ENCODE data around the gene RALA. TPM values are rescaled to one million over a fixed set of nuclear protein-coding genes. Genes with fewer than 3 reads are reported as not detected.

RALA gene
- total RNA-seq, 1 experiment from 2014 or later: 27.3 TPM

DNA sequence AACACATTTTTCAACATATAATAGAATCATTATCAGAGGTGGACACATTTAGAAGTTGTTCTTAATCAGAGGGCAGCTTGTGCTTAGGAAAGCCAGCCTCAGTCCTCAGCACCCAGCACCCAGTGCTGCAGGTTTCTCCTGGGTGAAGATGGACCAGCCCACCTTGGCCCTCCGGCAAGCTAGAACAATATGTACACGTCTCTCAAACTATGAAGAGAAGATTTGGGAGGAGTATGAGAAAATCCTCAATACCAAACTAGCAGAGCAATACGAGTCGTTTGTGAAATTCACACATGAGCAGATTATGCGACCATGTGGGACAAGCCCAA, 13.5 kb upstream of the RALA start:
- no peaks in the 10 kb centered on the region for H3K79me2 ChIP-seq (ENCODE audit: insufficient read depth, low read length)
- H3K9ac ChIP-seq (ENCODE audit: low read length): no peak overlapping the region
- no peak for ATAC-seq
- H2AFZ ChIP-seq (ENCODE audit: low read depth, low read length, poor library complexity, severe bottlenecking): no peak overlapping the region
- no peak overlapping the region for H3K4me3 ChIP-seq (replicated peaks in 1 of 2; ENCODE audit: low read depth in 1 of 2, low read length in 2 of 2)
- ChIA-PET CTCF (no interaction called here), POLR2A (no interaction called here), RAD21 (ENCODE audit: low non-redundant PET in 1 of 2, low total read pairs in 2 of 2, uncharacterized antibody in 2 of 2, unreplicated experiment in 2 of 2) (no interaction called here)
- no peak for DNase-seq (ENCODE audit: low read depth, low spot score)
- intact Hi-C loops (cut with micrococcal nuclease): no loop called here
- no peak overlapping the region for H3K4me2 ChIP-seq (ENCODE audit: low read length)
- no peaks in the 10 kb centered on the region for H3K27me3 ChIP-seq (ENCODE audit: insufficient read depth, low read length)
- no peaks in the 10 kb centered on the region for H3K36me3 ChIP-seq (ENCODE audit: control insufficient read depth in 1 of 2, insufficient read depth in 2 of 2, low read length in 2 of 2)
- no TSS peak for BruUV-seq (replicated peaks)
- TF ChIP-seq POLR2AphosphoS5 (IDR thresholded peaks at IDR 0.05; ENCODE audit: low read depth, low read length) (no peak), SP1 (IDR thresholded peaks at IDR 0.05; ENCODE audit: low read depth) (no peak), ZNF274 (IDR thresholded peaks at IDR 0.05; ENCODE audit: low read depth, low read length) (no peak), RAD21 (IDR thresholded peaks at IDR 0.05; ENCODE audit: low read depth) (no peak), SRF (IDR thresholded peaks at IDR 0.05; ENCODE audit: low read depth) (no peak), ZFX (IDR thresholded peaks at IDR 0.05) (no peak), EGR1 (IDR thresholded peaks at IDR 0.05; ENCODE audit: low read depth) (no peak), CEBPB (IDR thresholded peaks at IDR 0.05; ENCODE audit: low read depth) (no peak), FOSL1 (IDR thresholded peaks at IDR 0.05; ENCODE audit: low read depth) (no peak), EZH2phosphoT487 (IDR thresholded peaks at IDR 0.05; ENCODE audit: borderline replicate concordance) (no peak)
- TF ChIP-seq, protein P1, sequence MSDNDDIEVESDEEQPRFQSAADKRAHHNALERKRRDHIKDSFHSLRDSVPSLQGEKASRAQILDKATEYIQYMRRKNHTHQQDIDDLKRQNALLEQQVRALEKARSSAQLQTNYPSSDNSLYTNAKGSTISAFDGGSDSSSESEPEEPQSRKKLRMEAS (IDR thresholded peaks at IDR 0.05): no peak
- TF ChIP-seq, protein P2, sequence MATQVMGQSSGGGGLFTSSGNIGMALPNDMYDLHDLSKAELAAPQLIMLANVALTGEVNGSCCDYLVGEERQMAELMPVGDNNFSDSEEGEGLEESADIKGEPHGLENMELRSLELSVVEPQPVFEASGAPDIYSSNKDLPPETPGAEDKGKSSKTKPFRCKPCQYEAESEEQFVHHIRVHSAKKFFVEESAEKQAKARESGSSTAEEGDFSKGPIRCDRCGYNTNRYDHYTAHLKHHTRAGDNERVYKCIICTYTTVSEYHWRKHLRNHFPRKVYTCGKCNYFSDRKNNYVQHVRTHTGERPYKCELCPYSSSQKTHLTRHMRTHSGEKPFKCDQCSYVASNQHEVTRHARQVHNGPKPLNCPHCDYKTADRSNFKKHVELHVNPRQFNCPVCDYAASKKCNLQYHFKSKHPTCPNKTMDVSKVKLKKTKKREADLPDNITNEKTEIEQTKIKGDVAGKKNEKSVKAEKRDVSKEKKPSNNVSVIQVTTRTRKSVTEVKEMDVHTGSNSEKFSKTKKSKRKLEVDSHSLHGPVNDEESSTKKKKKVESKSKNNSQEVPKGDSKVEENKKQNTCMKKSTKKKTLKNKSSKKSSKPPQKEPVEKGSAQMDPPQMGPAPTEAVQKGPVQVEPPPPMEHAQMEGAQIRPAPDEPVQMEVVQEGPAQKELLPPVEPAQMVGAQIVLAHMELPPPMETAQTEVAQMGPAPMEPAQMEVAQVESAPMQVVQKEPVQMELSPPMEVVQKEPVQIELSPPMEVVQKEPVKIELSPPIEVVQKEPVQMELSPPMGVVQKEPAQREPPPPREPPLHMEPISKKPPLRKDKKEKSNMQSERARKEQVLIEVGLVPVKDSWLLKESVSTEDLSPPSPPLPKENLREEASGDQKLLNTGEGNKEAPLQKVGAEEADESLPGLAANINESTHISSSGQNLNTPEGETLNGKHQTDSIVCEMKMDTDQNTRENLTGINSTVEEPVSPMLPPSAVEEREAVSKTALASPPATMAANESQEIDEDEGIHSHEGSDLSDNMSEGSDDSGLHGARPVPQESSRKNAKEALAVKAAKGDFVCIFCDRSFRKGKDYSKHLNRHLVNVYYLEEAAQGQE (IDR thresholded peaks at IDR 0.05; ENCODE audit: low read depth): no peak
- TF ChIP-seq, protein P3, sequence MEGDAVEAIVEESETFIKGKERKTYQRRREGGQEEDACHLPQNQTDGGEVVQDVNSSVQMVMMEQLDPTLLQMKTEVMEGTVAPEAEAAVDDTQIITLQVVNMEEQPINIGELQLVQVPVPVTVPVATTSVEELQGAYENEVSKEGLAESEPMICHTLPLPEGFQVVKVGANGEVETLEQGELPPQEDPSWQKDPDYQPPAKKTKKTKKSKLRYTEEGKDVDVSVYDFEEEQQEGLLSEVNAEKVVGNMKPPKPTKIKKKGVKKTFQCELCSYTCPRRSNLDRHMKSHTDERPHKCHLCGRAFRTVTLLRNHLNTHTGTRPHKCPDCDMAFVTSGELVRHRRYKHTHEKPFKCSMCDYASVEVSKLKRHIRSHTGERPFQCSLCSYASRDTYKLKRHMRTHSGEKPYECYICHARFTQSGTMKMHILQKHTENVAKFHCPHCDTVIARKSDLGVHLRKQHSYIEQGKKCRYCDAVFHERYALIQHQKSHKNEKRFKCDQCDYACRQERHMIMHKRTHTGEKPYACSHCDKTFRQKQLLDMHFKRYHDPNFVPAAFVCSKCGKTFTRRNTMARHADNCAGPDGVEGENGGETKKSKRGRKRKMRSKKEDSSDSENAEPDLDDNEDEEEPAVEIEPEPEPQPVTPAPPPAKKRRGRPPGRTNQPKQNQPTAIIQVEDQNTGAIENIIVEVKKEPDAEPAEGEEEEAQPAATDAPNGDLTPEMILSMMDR (IDR thresholded peaks at IDR 0.05 in 2 of 3, conservative IDR thresholded peaks at IDR 0.05 in 1 of 3; ENCODE audit: borderline replicate concordance in 1 of 3, insufficient read depth in 1 of 3, low read depth in 2 of 3, low read length in 2 of 3): no peak
- no peaks in the 10 kb centered on the region for H4K20me1 ChIP-seq (ENCODE audit: insufficient read depth)
- H3K4me1 ChIP-seq (ENCODE audit: control insufficient read depth in 1 of 2, insufficient read depth in 2 of 2, low read length in 2 of 2): peaks cover 0 to 8% of the 10 kb centered on the region in 2 experiments; a peak in 2 of 4 replicates
- no peak overlapping the region for H3K27ac ChIP-seq (ENCODE audit: low read depth, low read length)
- H3K9me3 ChIP-seq (ENCODE audit: control insufficient read depth in 1 of 2, insufficient read depth in 1 of 2, low read depth in 1 of 2, low read length in 2 of 2): no peaks in the 10 kb centered on the region
- no peaks in the 10 kb centered on the region for H3K9me2 ChIP-seq (ENCODE audit: insufficient read depth)
